Esophagus muscularis mucosa (tissue), 3 donors: Measurements from ENCODE around the gene TNPO1.
"Not testable (repeated sequence)": the region's sequence is repeated elsewhere in the genome, so short reads cannot be mapped to it uniquely, and the experiment has no call there.

Experiments
- CTCF ChIP-seq, 3 experiments: fragments of 200-600 bp in 2 of 3; fragments of 450-650 bp in 1 of 3; sonication (generic) in 2 of 3; IDR thresholded peaks; one replicate each; pipeline ENCODE4 v1.5.1; 2017 to 2019; ENCODE audit warnings: antibody characterized with exemption in 3 of 3, mild to moderate bottlenecking in 2 of 3, moderate library complexity in 1 of 3
- POLR2A ChIP-seq: fragments of 450-650 bp; IDR thresholded peaks from one replicate; pipeline ENCODE4 v1.6.1; 2017; ENCODE audit warnings: antibody characterized with exemption, moderate library complexity, mild to moderate bottlenecking, low read depth
- POLR2AphosphoS5 ChIP-seq, 2 donors: sonication (generic); formaldehyde crosslinking; IDR thresholded peaks; one replicate each; pipeline ENCODE4 v1.6.1; 2017; ENCODE audit warnings: antibody characterized with exemption in 2 of 2

- TF ChIP-seq CTCF (IDR thresholded peaks at IDR 0.05); POLR2A; POLR2AphosphoS5 (IDR thresholded peaks at IDR 0.05): not testable (repeated sequence)
These were observed 7.8 kb upstream of the TNPO1 start for GRCh38 chr5:72808637-72809036.
